CD4-positive, alpha-beta memory T cell (primary cell): ENCODE measurements around the gene MYO1A. TPM values are rescaled to one million over a fixed set of nuclear protein-coding genes. Genes with fewer than 3 reads are reported as not detected.

ENCODE experiments used
- CTCF ChIA-PET: fragments of 350-600 bp; sonication (Branson Sonifier 250); formaldehyde crosslinking; loops from one replicate; lab custom pipeline; 2021; ENCODE audit warnings: inconsistent platforms; ENCODE audit not compliant: partially characterized antibody; lab: Charles Lee
- POLR2A ChIA-PET: fragments of 350-600 bp; sonication (Branson Sonifier 250); formaldehyde crosslinking; loops from one replicate; lab custom pipeline; 2021; ENCODE audit not compliant: partially characterized antibody; lab: Charles Lee
- DNase-seq, 5 donors: peaks; one replicate each; pipeline versions ENCODE4 v3.0.0 to v3.0.0-alpha.2; 2020 to 2022; ENCODE audit warnings: mixed read lengths in 1 of 5
- H3K27ac ChIP-seq: one replicate; pipeline ENCODE4 v1.7.0; 2013; ENCODE audit warnings: low read depth, low read length
- H3K27me3 ChIP-seq: 2 replicates; pipeline ENCODE4 v1.7.0; 2013; ENCODE audit warnings: mild to moderate bottlenecking, low read length, moderate library complexity; ENCODE audit not compliant: insufficient read depth
- H3K36me3 ChIP-seq: 2 replicates; pipeline ENCODE4 v1.7.0; 2013; ENCODE audit warnings: mild to moderate bottlenecking, low read length, moderate library complexity; ENCODE audit not compliant: insufficient read depth
- H3K4me1 ChIP-seq: 2 replicates; pipeline ENCODE4 v1.7.0; 2013; ENCODE audit warnings: mild to moderate bottlenecking, low read length, moderate library complexity; ENCODE audit not compliant: insufficient read depth
- H3K4me3 ChIP-seq, 2 donors: one replicate each; pipeline ENCODE4 v1.7.0; 2013; ENCODE audit warnings: low read length in 2 of 2, mild to moderate bottlenecking in 1 of 2
- H3K9me3 ChIP-seq, 2 donors: one replicate each; pipeline ENCODE4 v1.7.0; 2013; ENCODE audit warnings: low read length in 2 of 2, control low read depth in 1 of 2; ENCODE audit not compliant: control insufficient read depth in 1 of 2
- H3K27ac Mint-ChIP-seq, 7 donors: one replicate each; pipeline ENCODE4 v1.8.0; 2020 to 2021; ENCODE audit warnings: mixed read lengths in 7 of 7, mild to moderate bottlenecking in 6 of 7, inconsistent platforms in 3 of 7, moderate library complexity in 3 of 7
- H3K27me3 Mint-ChIP-seq, 2 donors: one replicate each; pipeline ENCODE4 v1.8.0; 2020 to 2021; ENCODE audit warnings: mixed read lengths in 2 of 2
- H3K36me3 Mint-ChIP-seq, 2 donors: one replicate each; pipeline ENCODE4 v1.8.0; 2020 to 2021; ENCODE audit warnings: mixed read lengths in 2 of 2, inconsistent platforms in 1 of 2, mild to moderate bottlenecking in 1 of 2
- H3K4me1 Mint-ChIP-seq, 4 donors: one replicate each; pipeline ENCODE4 v1.8.0; 2020 to 2021; ENCODE audit warnings: mixed read lengths in 4 of 4, mild to moderate bottlenecking in 1 of 4
- H3K4me3 Mint-ChIP-seq, 8 donors: one replicate each; pipeline ENCODE4 v1.8.0; 2020 to 2021; ENCODE audit warnings: mixed read lengths in 8 of 8, mild to moderate bottlenecking in 7 of 8, moderate library complexity in 6 of 8, inconsistent platforms in 3 of 8
- H3K9me3 Mint-ChIP-seq, 8 donors: one replicate each; pipeline ENCODE4 v1.8.0; 2020 to 2021; ENCODE audit warnings: mixed read lengths in 8 of 8, mild to moderate bottlenecking in 5 of 8, inconsistent platforms in 3 of 8, moderate library complexity in 1 of 8
- intact Hi-C: fragments of 100-400 bp; cut with micrococcal nuclease; formaldehyde crosslinking; loops from one replicate; pipeline ENCODE4 v1.15.1; 2023
- polyA plus RNA-seq, 2 donors: library from polyadenylated mRNA; unstranded; fragments of 300-500 nt; fragmentation: Illumina TruSeq; gene quantifications; one replicate each; pipeline ENCODE4 v1.2.3, GENCODE V29; 2021
- total RNA-seq, 2 experiments: library from RNA; stranded (reverse); gene quantifications; one replicate each; pipeline ENCODE4 v1.2.3, GENCODE V29; 2021

MYO1A gene
- total and polyA plus RNA-seq, 4 experiments from 2014 or later = 1.2 to 3.0 TPM; not detected in 2

- peaks cover 8% of the 10 kb centered on the region for H3K36me3 ChIP-seq
- peaks cover 35 to 69% (median 46%) of the 10 kb centered on the region in 4 donors for H3K4me1 Mint-ChIP-seq
- no peaks in the 10 kb centered on the region for H3K27me3 Mint-ChIP-seq
- ChIA-PET POLR2A (interaction anchor here (0.6 to 17.6 kb wide), 10 partner anchors 9 to 969 kb away, joined by 3 to 622 read pairs (median 8); partner anchors contain the start of genes GLI1, LRP1, NEMP1 and SHMT2), CTCF (interaction anchor here (8.9 to 11.0 kb wide), 2 partner anchors 16 to 23 kb away, joined by 109 to 184 read pairs; partner anchors contain the start of gene STAT6)
- peak overlapping the region; percentile 90 to 91 for H3K4me3 ChIP-seq
- DNase-seq = peak; percentile 60 to 89 (median 63)
- H3K4me1 ChIP-seq = peaks cover 44% of the 10 kb centered on the region
- no peaks in the 10 kb centered on the region for H3K27me3 ChIP-seq
- H3K4me3 Mint-ChIP-seq = peak overlapping the region; percentile 90 to 98 (median 95)
- peak overlapping the region; percentile 97 for H3K27ac ChIP-seq
- no peaks in the 10 kb centered on the region for H3K9me3 ChIP-seq
- intact Hi-C loops = loop anchor here (1.0 to 5.0 kb wide), 6 partner anchors 10 to 759 kb away; partner anchors contain the start of genes CDK4, CTDSP2, NEMP1 and STAT6
- H3K36me3 Mint-ChIP-seq = peaks cover 0 to 34% of the 10 kb centered on the region in 2 donors
- no peaks in the 10 kb centered on the region for H3K9me3 Mint-ChIP-seq
- peak overlapping the region; percentile 97 to 99 (median 98) for H3K27ac Mint-ChIP-seq
These were observed 37.9 kb upstream of the MYO1A start for GRCh38 chr12:57087691-57088353.

- peak; percentile 83 to 95 (median 84) for DNase-seq
- peaks cover 30 to 63% (median 42%) of the 10 kb centered on the region in 4 donors for H3K4me1 Mint-ChIP-seq
- H3K36me3 ChIP-seq = peaks cover 3% of the 10 kb centered on the region
- CTCF ChIA-PET = interaction anchor here (8.9 to 11.0 kb wide), 2 partner anchors 15 to 23 kb away, joined by 109 to 184 read pairs; partner anchors contain the start of gene STAT6
- POLR2A ChIA-PET = interaction anchor here (1.0 to 17.6 kb wide), 8 partner anchors 8 to 969 kb away, joined by 3 to 622 read pairs (median 20); partner anchors contain the start of genes NEMP1, STAT6 and ZC3H10
- H3K9me3 Mint-ChIP-seq = no peaks in the 10 kb centered on the region
- no peaks in the 10 kb centered on the region for H3K27me3 ChIP-seq
- intact Hi-C loops = loop anchor here (1.0 to 5.0 kb wide), 4 partner anchors 23 to 760 kb away; partner anchors contain the start of genes CDK4 and CTDSP2
- H3K4me3 Mint-ChIP-seq = peak overlapping the region; percentile 90 to 98 (median 95)
- H3K36me3 Mint-ChIP-seq = peaks cover 0 to 29% of the 10 kb centered on the region in 2 donors
- H3K4me3 ChIP-seq = peak overlapping the region; percentile 90 to 91
- H3K27ac Mint-ChIP-seq = peak overlapping the region; percentile 98 to 99 (median 99)
- H3K4me1 ChIP-seq = peaks cover 37% of the 10 kb centered on the region
- peak overlapping the region; percentile 97 for H3K27ac ChIP-seq
- H3K9me3 ChIP-seq = no peaks in the 10 kb centered on the region
- no peaks in the 10 kb centered on the region for H3K27me3 Mint-ChIP-seq
These were observed 37.2 kb upstream of the MYO1A start for GRCh38 chr12:57087010-57087690.

- ChIA-PET CTCF (interaction anchor here (8.9 to 11.0 kb wide), 2 partner anchors 15 to 24 kb away, joined by 109 to 184 read pairs; partner anchors contain the start of gene STAT6), POLR2A (interaction anchor here (1.0 to 17.6 kb wide), 7 partner anchors 8 to 329 kb away, joined by 3 to 622 read pairs (median 33); partner anchors contain the start of genes NEMP1 and STAT6)
- peak overlapping the region; percentile 89 to 95 (median 93) for H3K4me3 Mint-ChIP-seq
- H3K27ac ChIP-seq = peak overlapping the region; percentile 97
- H3K36me3 ChIP-seq = peaks cover under 1% of the 10 kb centered on the region
- H3K36me3 Mint-ChIP-seq = peaks cover 0 to 26% of the 10 kb centered on the region in 2 donors
- no peaks in the 10 kb centered on the region for H3K27me3 ChIP-seq
- no peaks in the 10 kb centered on the region for H3K9me3 ChIP-seq
- peaks cover 31% of the 10 kb centered on the region for H3K4me1 ChIP-seq
- peak overlapping the region; percentile 94 to 99 (median 98) for H3K27ac Mint-ChIP-seq
- H3K9me3 Mint-ChIP-seq = no peaks in the 10 kb centered on the region
- intact Hi-C loops = loop anchor here (1.0 to 5.0 kb wide), 4 partner anchors 22 to 761 kb away; partner anchors contain the start of genes CDK4 and CTDSP2
- peaks cover 28 to 58% (median 39%) of the 10 kb centered on the region in 4 donors for H3K4me1 Mint-ChIP-seq
- peak in 4 of 5 donors; percentile 29 to 60 (median 36) for DNase-seq
- peak overlapping the region; percentile 62 to 90 for H3K4me3 ChIP-seq
- H3K27me3 Mint-ChIP-seq = no peaks in the 10 kb centered on the region
These were observed 36.6 kb upstream of the MYO1A start for GRCh38 chr12:57086493-57087009.

GRCh38 chr12:57085999-57086492 is 36.1 kb upstream of the MYO1A start:
- Mint-ChIP-seq H3K27ac (peak overlapping the region; percentile 94 to 99 (median 98)), H3K36me3 (peaks cover 0 to 23% of the 10 kb centered on the region in 2 donors), H3K4me1 (peaks cover 28 to 54% (median 36%) of the 10 kb centered on the region in 4 donors), H3K4me3 (peak overlapping the region; percentile 89 to 95 (median 93)), H3K27me3 (no peaks in the 10 kb centered on the region), H3K9me3 (no peaks in the 10 kb centered on the region)
- ChIA-PET POLR2A (interaction anchor here (1.0 to 17.6 kb wide), 5 partner anchors 7 to 24 kb away, joined by 3 to 622 read pairs (median 154); partner anchors contain the start of genes NEMP1 and STAT6), CTCF (interaction anchor here (8.9 to 11.0 kb wide), 2 partner anchors 14 to 24 kb away, joined by 109 to 184 read pairs; partner anchors contain the start of gene STAT6)
- intact Hi-C loops = loop anchor here (5.0 kb wide), 3 partner anchors 449 to 761 kb away; partner anchors contain the start of genes CDK4 and CTDSP2
- DNase-seq = peak in 2 of 5 donors; percentile 12 to 33
- Histone ChIP-seq H3K4me3 (peak overlapping the region; percentile 62 to 90), H3K27ac (peak overlapping the region; percentile 97), H3K27me3 (no peaks in the 10 kb centered on the region), H3K9me3 (no peaks in the 10 kb centered on the region), H3K36me3 (no peaks in the 10 kb centered on the region), H3K4me1 (peaks cover 26% of the 10 kb centered on the region)

- POLR2A ChIA-PET = interaction anchor here (1.1 to 9.8 kb wide), 5 partner anchors 9 to 29 kb away, joined by 3 to 284 read pairs (median 33); partner anchors contain the start of genes NAB2 and STAT6
- H3K4me1 Mint-ChIP-seq = peaks cover 17 to 46% (median 27%) of the 10 kb centered on the region in 4 donors
These were observed 30.9 kb upstream of the MYO1A start for GRCh38 chr12:57080855-57081254.

GRCh38 chr12:57079821-57080220 is 29.9 kb upstream of the MYO1A start:
- Mint-ChIP-seq H3K4me1 (peaks cover 10 to 37% (median 18%) of the 10 kb centered on the region in 4 donors), H3K27ac (peak overlapping the region; percentile 86 to 98 (median 96)), H3K27me3 (no peaks in the 10 kb centered on the region), H3K4me3 (peak overlapping the region in 1 of 8 donors; percentile 93), H3K36me3 (peaks cover 0 to 5% of the 10 kb centered on the region in 2 donors), H3K9me3 (no peaks in the 10 kb centered on the region)
- DNase-seq = no peak
- intact Hi-C loops = loop anchor here (2.0 to 5.0 kb wide), 2 partner anchors 15 to 393 kb away; partner anchors contain the start of gene PTGES3
- H3K4me3 ChIP-seq = no peak overlapping the region
- H3K36me3 ChIP-seq = no peaks in the 10 kb centered on the region
- H3K27ac ChIP-seq = peak overlapping the region; percentile 54
- CTCF ChIA-PET = interaction anchor here (0.9 to 19.9 kb wide), 7 partner anchors 9 to 44 kb away, joined by 3 to 458 read pairs (median 10); partner anchors contain the start of gene STAT6
- no peaks in the 10 kb centered on the region for H3K9me3 ChIP-seq
- POLR2A ChIA-PET = interaction anchor here (1.4 to 9.8 kb wide), 8 partner anchors 10 to 44 kb away, joined by 3 to 284 read pairs (median 19); partner anchors contain the start of genes NAB2 and STAT6
- peaks cover 18% of the 10 kb centered on the region for H3K4me1 ChIP-seq
- H3K27me3 ChIP-seq = no peaks in the 10 kb centered on the region

More at GRCh38 chr12:57080855-57081254, 30.9 kb upstream of the MYO1A start:
- H3K4me3 ChIP-seq = no peak overlapping the region
- CTCF ChIA-PET = interaction anchor here (0.7 to 19.9 kb wide), 4 partner anchors 12 to 957 kb away, joined by 3 to 458 read pairs (median 22); partner anchors contain the start of gene STAT6
- Mint-ChIP-seq H3K9me3 (no peaks in the 10 kb centered on the region), H3K4me3 (peak overlapping the region in 1 of 8 donors; percentile 45), H3K36me3 (peaks cover 0 to 5% of the 10 kb centered on the region in 2 donors), H3K27ac (peak overlapping the region in 1 of 7 donors; percentile 60), H3K27me3 (no peaks in the 10 kb centered on the region)
- no peaks in the 10 kb centered on the region for H3K9me3 ChIP-seq
- no peaks in the 10 kb centered on the region for H3K36me3 ChIP-seq
- H3K4me1 ChIP-seq = peaks cover 22% of the 10 kb centered on the region
- intact Hi-C loops = no loop called here
- no peak overlapping the region for H3K27ac ChIP-seq
- no peak for DNase-seq
- H3K27me3 ChIP-seq = no peaks in the 10 kb centered on the region
